HepG2 (cell line): ENCODE results near the gene PDE4D. TPM values are rescaled to one million over a fixed set of nuclear protein-coding genes. Genes with fewer than 3 reads are reported as not detected.

Experiments
- ATAC-seq: fragments of 200-7000 bp; cut with Tn5 transposase; 3 replicates; pipeline ENCODE4 v1.9.1; 2020; ENCODE audit warnings: mild to moderate bottlenecking, moderate library complexity
- BruUV-seq: library from RNA; stranded (reverse); fragments of 400-500 nt; replicated peaks from 2 replicates; lab custom pipeline; 2021; lab: Mats Ljungman, UMichigan
- CTCF ChIA-PET: fragments of 300-600 bp; formaldehyde crosslinking; extraction: SDS; loops from one replicate; lab custom pipeline; 2021; ENCODE audit warnings: low total read pairs, inconsistent platforms, low intra/inter-chr PET ratio; lab: Yijun Ruan, JAX
- POLR2A ChIA-PET: fragments of 350-600 bp; sonication (Branson Sonifier 250); formaldehyde crosslinking; loops from one replicate; lab custom pipeline; 2020; ENCODE audit warnings: antibody characterized with exemption, inconsistent platforms; lab: Yijun Ruan, JAX
- DNase-seq: peaks from one replicate; pipeline ENCODE4 v3.0.0-alpha.2; 2015; ENCODE audit warnings: low spot score
- FAIRE-seq: peaks from 3 replicates; lab custom pipeline; 2011; peaks lifted over from hg19 to GRCh38; lab: Jason Lieb, UNC
- H2AFZ ChIP-seq: one replicate; pipeline ENCODE4 v1.6.1; 2011; ENCODE audit warnings: low read length, inconsistent platforms
- H3K27ac ChIP-seq: fragments of 300-600 bp; 3 replicates; pipeline ENCODE4 v1.8.0; 2011; ENCODE audit warnings: mixed run types, mild to moderate bottlenecking, mixed read lengths, low read length, inconsistent platforms; ENCODE audit not compliant: insufficient read depth; ENCODE audit errors: extremely low read length
- H3K27me3 ChIP-seq, 2 experiments: fragments of 200-600 bp in 1 of 2; 2 replicates in 1 of 2; 3 replicates in 1 of 2; pipeline versions ENCODE4 v1.6.0 to v1.8.0; 2011; ENCODE audit warnings: low read length in 2 of 2, mild to moderate bottlenecking in 2 of 2, moderate library complexity in 2 of 2, inconsistent platforms in 1 of 2; ENCODE audit not compliant: insufficient read depth in 2 of 2, control insufficient read depth in 1 of 2
- H3K36me3 ChIP-seq, 2 experiments: fragments of 200-600 bp in 1 of 2; replicated peaks in 1 of 2; 2 replicates in 1 of 2; 3 replicates in 1 of 2; pipeline versions ENCODE4 v1.5.1 to v1.8.0; 2011; ENCODE audit warnings: low read length in 2 of 2, inconsistent platforms in 1 of 2; ENCODE audit not compliant: insufficient read depth in 2 of 2, control insufficient read depth in 1 of 2
- H3K4me1 ChIP-seq: 2 replicates; pipeline ENCODE4 v1.5.1; 2012; ENCODE audit warnings: low read length, inconsistent platforms; ENCODE audit not compliant: insufficient read depth
- H3K4me2 ChIP-seq: 2 replicates; pipeline ENCODE4 v1.6.0; 2011; ENCODE audit warnings: low read depth, low read length, inconsistent platforms
- H3K4me3 ChIP-seq, 3 experiments: fragments of 200-600 bp in 1 of 3; sonication (generic), shearing (Covaris generic) in 1 of 3; replicated peaks in 1 of 3; 2 replicates each; pipeline ENCODE4 v1.5.1; 2011 to 2016; ENCODE audit warnings: low read length in 3 of 3, inconsistent platforms in 2 of 3, low read depth in 2 of 3, mild to moderate bottlenecking in 2 of 3, control low read depth in 1 of 3, mixed read lengths in 1 of 3; ENCODE audit not compliant: insufficient read depth in 1 of 3
- H3K79me2 ChIP-seq: one replicate; pipeline ENCODE4 v1.6.1; 2011; ENCODE audit warnings: low read length, inconsistent platforms; ENCODE audit not compliant: insufficient read depth
- H3K9ac ChIP-seq: 2 replicates; pipeline ENCODE4 v1.6.0; 2011; ENCODE audit warnings: mild to moderate bottlenecking, low read depth, low read length, inconsistent platforms; ENCODE audit not compliant: insufficient read depth
- H3K9me3 ChIP-seq: 2 replicates; pipeline ENCODE4 v1.5.1; 2012; ENCODE audit warnings: mild to moderate bottlenecking, low read length
- H4K20me1 ChIP-seq: 2 replicates; pipeline ENCODE4 v1.6.0; 2011; ENCODE audit warnings: inconsistent platforms, mild to moderate bottlenecking, low read length, moderate library complexity; ENCODE audit not compliant: insufficient read depth
- ELF3 ChIP-seq: IDR thresholded peaks from 2 replicates; pipeline ENCODE4 v1.6.1; 2016; ENCODE audit warnings: missing genetic modification reagents, missing compliant biosample characterization
- ETV5 ChIP-seq: IDR thresholded peaks from 2 replicates; pipeline ENCODE4 v1.6.1; 2018; ENCODE audit warnings: missing biosample characterization, missing genetic modification reagents, inconsistent platforms, borderline replicate concordance
- HINFP ChIP-seq: sonication (generic); formaldehyde crosslinking; IDR thresholded peaks from 2 replicates; pipeline ENCODE4 v1.4.0; 2020; ENCODE audit warnings: low read depth, mild to moderate bottlenecking, missing genetic modification reagents
- HNRNPUL1 ChIP-seq: fragments of 200-400 bp; formaldehyde crosslinking; IDR thresholded peaks from 2 replicates; pipeline ENCODE4 v1.6.1; 2017; ENCODE audit warnings: low read depth, mild to moderate bottlenecking, low read length, moderate library complexity
- NR1H2 ChIP-seq: sonication (generic); formaldehyde crosslinking; IDR thresholded peaks from 2 replicates; pipeline ENCODE4 v1.8.1; 2022; ENCODE audit warnings: low read depth, missing genetic modification reagents, borderline replicate concordance
- NR2F6 ChIP-seq, 2 experiments: IDR thresholded peaks; 2 replicates each; pipeline ENCODE4 v1.6.1; 2016; ENCODE audit warnings: antibody characterized with exemption in 1 of 2, mild to moderate bottlenecking in 1 of 2
- SNRNP70 ChIP-seq: fragments of 200-400 bp; formaldehyde crosslinking; IDR thresholded peaks from 2 replicates; pipeline ENCODE4 v1.6.1; 2017; ENCODE audit warnings: mild to moderate bottlenecking, low read depth, low read length, moderate library complexity
- TRIM24 ChIP-seq: sonication (generic); formaldehyde crosslinking; IDR thresholded peaks from 2 replicates; pipeline ENCODE4 v1.8.0; 2022; ENCODE audit warnings: mild to moderate bottlenecking, missing genetic modification reagents
- ZGPAT ChIP-seq: IDR thresholded peaks from 2 replicates; pipeline ENCODE4 v1.6.1; 2016; ENCODE audit warnings: mild to moderate bottlenecking
- ZNF24 ChIP-seq: fragments of 450-650 bp; IDR thresholded peaks from 2 replicates; pipeline ENCODE4 v1.6.1; 2017; ENCODE audit warnings: antibody characterized with exemption, mild to moderate bottlenecking
- ZNF292 ChIP-seq: sonication (generic); formaldehyde crosslinking; IDR thresholded peaks from 2 replicates; pipeline ENCODE4 v1.8.1; 2022; ENCODE audit warnings: mild to moderate bottlenecking, low read depth, missing genetic modification reagents, borderline replicate concordance
- ZNF460 ChIP-seq: sonication (generic); formaldehyde crosslinking; IDR thresholded peaks from 2 replicates; pipeline ENCODE4 v1.5.1; 2020; ENCODE audit warnings: missing genetic modification reagents, mild to moderate bottlenecking, borderline replicate concordance
- ZNF619 ChIP-seq: sonication (generic); formaldehyde crosslinking; IDR thresholded peaks from 2 replicates; pipeline ENCODE4 v1.4.0; 2020; ENCODE audit warnings: mild to moderate bottlenecking, missing genetic modification reagents
- ZNF891 ChIP-seq: sonication (generic); formaldehyde crosslinking; IDR thresholded peaks from 2 replicates; pipeline ENCODE4 v1.5.0; 2020; ENCODE audit warnings: mild to moderate bottlenecking, missing genetic modification reagents
- ZSCAN20 ChIP-seq: sonication (generic); formaldehyde crosslinking; IDR thresholded peaks from 2 replicates; pipeline ENCODE4 v1.4.0; 2020; ENCODE audit warnings: missing genetic modification reagents, mild to moderate bottlenecking, borderline replicate concordance
- WGBS: methylation state at CpG from one replicate; pipeline ENCODE4 v1.1.6; 2017; ENCODE audit warnings: low lambda C conversion rate; 5-methylcytosine and 5-hydroxymethylcytosine counted together
- in situ Hi-C: cut with HindIII; loops from 2 replicates; pipeline ENCODE4 v1.10.0; 2017; ENCODE audit warnings: low pct_unique_long_range_greater_than_20kb; ENCODE audit not compliant: extremely low pct_ligation_motif_present
- intact Hi-C: fragments of 100-400 bp; cut with micrococcal nuclease; formaldehyde crosslinking; loops from one replicate; pipeline ENCODE4 v1.10.0; 2022; ENCODE audit not compliant: unreplicated experiment
- polyA plus RNA-seq, 8 experiments: library from polyadenylated mRNA; depleted of rRNA in 3 of 8; stranded (reverse) in 7 of 8; unstranded in 1 of 8; fragments of >200 nt; fragmentation: Illumina TruSeq in 4 of 8; extraction: Trizol in 4 of 8; gene quantifications; 2 replicates each; pipeline versions ENCODE4 v1.2.1 to v1.2.3, GENCODE V29; 2011 to 2016; ENCODE audit warnings: low read depth in 4 of 8, missing spikeins in 1 of 8, mixed read lengths in 1 of 8; ENCODE audit not compliant: insufficient read depth in 1 of 8
- total RNA-seq, 5 experiments: library from RNA; depleted of rRNA; stranded (reverse); fragments of >200 nt; fragmentation: Illumina TruSeq; extraction: Trizol; gene quantifications; 2 replicates each; pipeline ENCODE4 v1.2.3, GENCODE V29; 2016; ENCODE audit warnings: low read depth in 1 of 5
- TF ChIP-seq, protein P1 (sequence below): sonication (generic); formaldehyde crosslinking; IDR thresholded peaks from 2 replicates; pipeline ENCODE4 v1.4.0; 2020; ENCODE audit warnings: low read depth, missing genetic modification reagents
- TF ChIP-seq, protein P2 (sequence below): sonication (generic); formaldehyde crosslinking; IDR thresholded peaks from 2 replicates; pipeline ENCODE4 v1.8.0; 2022; ENCODE audit warnings: missing genetic modification reagents, mild to moderate bottlenecking, inconsistent platforms, borderline replicate concordance

The PDE4D gene
- total and polyA plus RNA-seq, 2 of the 13 experiments (the other 11 are each of a cell fraction or from before 2014, with no cell fraction given) = 7.0 to 12.2 TPM

DNA sequence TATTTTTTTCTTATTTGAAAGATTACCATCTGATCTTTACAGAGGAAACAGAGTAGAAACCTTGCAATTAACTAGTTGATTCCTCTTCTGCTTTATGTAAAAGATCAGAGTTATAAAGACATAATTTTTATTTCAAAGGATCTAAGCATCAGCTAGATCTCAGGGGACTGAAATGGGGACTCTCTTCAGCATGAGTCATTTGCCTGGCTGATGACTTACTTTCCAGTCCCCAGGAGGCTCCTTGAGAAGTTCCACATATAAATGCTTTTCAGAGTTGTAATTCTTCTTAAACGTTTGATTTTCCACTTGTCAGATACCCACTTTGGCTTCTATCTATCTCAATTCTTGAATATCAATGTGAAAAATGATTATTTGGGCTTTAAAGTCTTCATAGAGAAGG is 921.2 kb downstream of the PDE4D start (continued):
- TF ChIP-seq, protein P1, sequence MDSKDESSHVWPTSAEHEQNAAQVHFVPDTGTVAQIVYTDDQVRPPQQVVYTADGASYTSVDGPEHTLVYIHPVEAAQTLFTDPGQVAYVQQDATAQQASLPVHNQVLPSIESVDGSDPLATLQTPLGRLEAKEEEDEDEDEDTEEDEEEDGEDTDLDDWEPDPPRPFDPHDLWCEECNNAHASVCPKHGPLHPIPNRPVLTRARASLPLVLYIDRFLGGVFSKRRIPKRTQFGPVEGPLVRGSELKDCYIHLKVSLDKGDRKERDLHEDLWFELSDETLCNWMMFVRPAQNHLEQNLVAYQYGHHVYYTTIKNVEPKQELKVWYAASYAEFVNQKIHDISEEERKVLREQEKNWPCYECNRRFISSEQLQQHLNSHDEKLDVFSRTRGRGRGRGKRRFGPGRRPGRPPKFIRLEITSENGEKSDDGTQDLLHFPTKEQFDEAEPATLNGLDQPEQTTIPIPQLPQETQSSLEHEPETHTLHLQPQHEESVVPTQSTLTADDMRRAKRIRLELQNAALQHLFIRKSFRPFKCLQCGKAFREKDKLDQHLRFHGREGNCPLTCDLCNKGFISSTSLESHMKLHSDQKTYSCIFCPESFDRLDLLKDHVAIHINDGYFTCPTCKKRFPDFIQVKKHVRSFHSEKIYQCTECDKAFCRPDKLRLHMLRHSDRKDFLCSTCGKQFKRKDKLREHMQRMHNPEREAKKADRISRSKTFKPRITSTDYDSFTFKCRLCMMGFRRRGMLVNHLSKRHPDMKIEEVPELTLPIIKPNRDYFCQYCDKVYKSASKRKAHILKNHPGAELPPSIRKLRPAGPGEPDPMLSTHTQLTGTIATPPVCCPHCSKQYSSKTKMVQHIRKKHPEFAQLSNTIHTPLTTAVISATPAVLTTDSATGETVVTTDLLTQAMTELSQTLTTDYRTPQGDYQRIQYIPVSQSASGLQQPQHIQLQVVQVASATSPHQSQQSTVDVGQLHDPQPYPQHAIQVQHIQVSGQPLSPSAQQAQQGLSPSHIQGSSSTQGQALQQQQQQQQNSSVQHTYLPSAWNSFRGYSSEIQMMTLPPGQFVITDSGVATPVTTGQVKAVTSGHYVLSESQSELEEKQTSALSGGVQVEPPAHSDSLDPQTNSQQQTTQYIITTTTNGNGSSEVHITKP (CRISPR knock-in tag) = no peak
- TF ChIP-seq NR1H2 (no peak), SNRNP70 (no peak), ZNF460 (CRISPR knock-in tag) (no peak), HINFP (CRISPR knock-in tag) (no peak), ELF3 (CRISPR knock-in tag) (no peak), ZNF292 (CRISPR knock-in tag) (no peak), ZSCAN20 (no peak)
- TF ChIP-seq, all 625 proteins: peak for 0

DNA sequence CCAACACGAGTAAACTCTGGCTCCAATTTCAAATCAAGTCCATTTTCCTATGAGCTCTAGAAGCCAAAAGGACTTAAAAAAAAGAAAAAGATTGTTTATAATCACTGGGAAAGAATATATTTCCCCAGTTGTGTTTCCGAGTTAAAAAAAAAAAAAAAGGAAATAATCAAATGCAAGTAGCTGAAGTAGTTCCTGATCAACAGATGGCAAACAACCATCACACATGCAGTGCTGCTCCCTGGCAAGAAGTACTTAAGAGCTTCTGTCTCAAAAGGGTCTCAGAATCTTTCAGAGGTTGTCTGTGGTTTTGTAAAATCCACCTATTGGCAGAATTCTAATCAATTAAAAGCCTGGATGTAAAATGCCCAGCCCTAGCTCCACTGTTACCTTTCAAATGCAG is 922.8 kb downstream of the PDE4D start:
- Histone ChIP-seq H3K9ac (no peak overlapping the region), H3K4me3 (no peak overlapping the region), H3K36me3 (peaks cover 0 to 9% of the 10 kb centered on the region in 2 experiments; a peak in 1 of 5 replicates), H3K4me2 (no peak overlapping the region), H2AFZ (no peak overlapping the region), H3K27ac (no peak overlapping the region), H3K4me1 (no peaks in the 10 kb centered on the region), H4K20me1 (no peaks in the 10 kb centered on the region), H3K27me3 (peaks cover 0 to 4% of the 10 kb centered on the region in 2 experiments; a peak in 1 of 5 replicates), H3K79me2 (no peaks in the 10 kb centered on the region), H3K9me3 (no peaks in the 10 kb centered on the region)
- WGBS = 42% methylated on average over 2 of the region's 2 CpGs
- ATAC-seq (no peak), DNase-seq (no peak), FAIRE-seq (no peak)
- no TSS peak for BruUV-seq
- intact Hi-C loops = no loop called here
- ChIA-PET CTCF (no interaction called here), POLR2A (no interaction called here)
- in situ Hi-C loops = no loop called here
- TF ChIP-seq NR2F6 (IDR thresholded peaks at IDR 0.05) (no peak), NR2F6 (CRISPR knock-in tag; IDR thresholded peaks at IDR 0.05) (no peak), HNRNPUL1 (no peak), ZGPAT (CRISPR knock-in tag) (no peak), TRIM24 (no peak), ETV5 (no peak), ZNF619 (no peak), ZNF891 (CRISPR knock-in tag) (no peak), ZNF24 (no peak)
- TF ChIP-seq, protein P2, sequence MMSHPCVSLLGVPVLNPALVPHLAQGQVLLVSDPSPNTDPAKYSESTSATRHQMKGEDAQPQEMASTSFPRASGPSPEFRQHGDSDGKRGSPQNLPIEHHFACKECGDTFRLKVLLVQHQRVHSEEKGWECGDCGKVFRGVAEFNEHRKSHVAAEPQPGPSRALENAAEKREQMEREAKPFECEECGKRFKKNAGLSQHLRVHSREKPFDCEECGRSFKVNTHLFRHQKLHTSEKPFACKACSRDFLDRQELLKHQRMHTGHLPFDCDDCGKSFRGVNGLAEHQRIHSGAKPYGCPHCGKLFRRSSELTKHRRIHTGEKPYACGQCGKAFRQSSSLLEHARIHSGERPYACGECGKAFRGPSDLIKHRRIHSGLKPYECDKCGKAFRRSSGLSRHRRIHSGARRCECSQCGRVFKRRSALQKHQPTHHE (CRISPR knock-in tag) = no peak
